SU-DHL-6 (cell line): ENCODE results near the gene CRYBA4.
A peak's percentile ranks its signal among the peaks of the same experiment; 100 is the strongest.

Experiments
- H2AFZ ChIP-seq: fragments of 200-600 bp; sonication (generic); 2 replicates; pipeline ENCODE4 v1.6.1; 2014; ENCODE audit warnings: low read depth, mild to moderate bottlenecking, moderate library complexity, mixed read lengths, antibody characterized with exemption, low read length; ENCODE audit not compliant: severe bottlenecking
- H3F3A ChIP-seq: fragments of 200-600 bp; shearing (Covaris generic); 2 replicates; pipeline ENCODE4 v1.6.0; 2016; ENCODE audit warnings: antibody characterized with exemption, mild to moderate bottlenecking; ENCODE audit not compliant: insufficient read depth
- H3K27ac ChIP-seq: fragments of 200-600 bp; sonication (generic); 2 replicates; pipeline ENCODE4 v1.5.1; 2016; ENCODE audit warnings: low read depth, mild to moderate bottlenecking, low read length, moderate library complexity, mixed read lengths
- H3K27me3 ChIP-seq: fragments of 200-600 bp; sonication (generic), shearing (Covaris generic); 2 replicates; pipeline ENCODE4 v1.6.0; 2014; ENCODE audit warnings: mild to moderate bottlenecking, low read length
- H3K36me3 ChIP-seq: fragments of 200-600 bp; sonication (generic); 2 replicates; pipeline ENCODE4 v1.6.1; 2014; ENCODE audit warnings: mild to moderate bottlenecking, low read length, mixed read lengths
- H3K4me2 ChIP-seq: fragments of 300-600, 200-600 bp; shearing (Covaris generic), sonication (generic); 2 replicates; pipeline ENCODE4 v1.6.0; 2014; ENCODE audit warnings: low read length, low read depth, mild to moderate bottlenecking; ENCODE audit not compliant: poor library complexity, severe bottlenecking
- H3K4me3 ChIP-seq: fragments of 200-600 bp; sonication (generic); 2 replicates; pipeline ENCODE4 v1.5.1; 2014; ENCODE audit warnings: antibody characterized with exemption, low read length, mild to moderate bottlenecking, mixed read lengths; ENCODE audit not compliant: insufficient read depth, poor library complexity, severe bottlenecking
- H3K79me2 ChIP-seq: fragments of 200-600 bp; sonication (generic); 2 replicates; pipeline ENCODE4 v1.6.1; 2014; ENCODE audit warnings: mild to moderate bottlenecking, low read length, moderate library complexity; ENCODE audit not compliant: insufficient read depth
- H3K9ac ChIP-seq: fragments of 200-600 bp; sonication (generic); 2 replicates; pipeline ENCODE4 v1.7.0; 2014; ENCODE audit warnings: mild to moderate bottlenecking, low read length
- H3K9me2 ChIP-seq: fragments of 200-600 bp; sonication (generic); replicated peaks from 2 replicates; pipeline ENCODE4 v1.6.1; 2014; ENCODE audit warnings: low read length; ENCODE audit not compliant: insufficient read depth
- H3K9me3 ChIP-seq: fragments of 200-600 bp; sonication (generic); 2 replicates; pipeline ENCODE4 v1.6.1; 2014; ENCODE audit warnings: low read length, mixed read lengths; ENCODE audit not compliant: insufficient read depth
- H4K20me1 ChIP-seq: fragments of 200-600 bp; sonication (generic); 2 replicates; pipeline ENCODE4 v1.6.1; 2014; ENCODE audit warnings: low read depth, mild to moderate bottlenecking, antibody characterized with exemption, low read length, moderate library complexity, mixed read lengths
- EZH2phosphoT487 ChIP-seq: fragments of 200-600 bp; sonication (generic), shearing (Covaris generic); conservative IDR thresholded peaks from 2 replicates; pipeline ENCODE4 v1.6.1; 2018; ENCODE audit warnings: mild to moderate bottlenecking, antibody characterized with exemption, low read length, moderate library complexity, mixed read lengths
- TF ChIP-seq, protein P1 (sequence below): fragments of 200-600 bp; sonication (generic); IDR thresholded peaks from one replicate; pipeline ENCODE4 v1.5.1; 2017; ENCODE audit warnings: antibody characterized with exemption, mild to moderate bottlenecking, low read length, moderate library complexity; ENCODE audit not compliant: insufficient read depth, poor library complexity, severe bottlenecking

The CRYBA4 gene

DNA sequence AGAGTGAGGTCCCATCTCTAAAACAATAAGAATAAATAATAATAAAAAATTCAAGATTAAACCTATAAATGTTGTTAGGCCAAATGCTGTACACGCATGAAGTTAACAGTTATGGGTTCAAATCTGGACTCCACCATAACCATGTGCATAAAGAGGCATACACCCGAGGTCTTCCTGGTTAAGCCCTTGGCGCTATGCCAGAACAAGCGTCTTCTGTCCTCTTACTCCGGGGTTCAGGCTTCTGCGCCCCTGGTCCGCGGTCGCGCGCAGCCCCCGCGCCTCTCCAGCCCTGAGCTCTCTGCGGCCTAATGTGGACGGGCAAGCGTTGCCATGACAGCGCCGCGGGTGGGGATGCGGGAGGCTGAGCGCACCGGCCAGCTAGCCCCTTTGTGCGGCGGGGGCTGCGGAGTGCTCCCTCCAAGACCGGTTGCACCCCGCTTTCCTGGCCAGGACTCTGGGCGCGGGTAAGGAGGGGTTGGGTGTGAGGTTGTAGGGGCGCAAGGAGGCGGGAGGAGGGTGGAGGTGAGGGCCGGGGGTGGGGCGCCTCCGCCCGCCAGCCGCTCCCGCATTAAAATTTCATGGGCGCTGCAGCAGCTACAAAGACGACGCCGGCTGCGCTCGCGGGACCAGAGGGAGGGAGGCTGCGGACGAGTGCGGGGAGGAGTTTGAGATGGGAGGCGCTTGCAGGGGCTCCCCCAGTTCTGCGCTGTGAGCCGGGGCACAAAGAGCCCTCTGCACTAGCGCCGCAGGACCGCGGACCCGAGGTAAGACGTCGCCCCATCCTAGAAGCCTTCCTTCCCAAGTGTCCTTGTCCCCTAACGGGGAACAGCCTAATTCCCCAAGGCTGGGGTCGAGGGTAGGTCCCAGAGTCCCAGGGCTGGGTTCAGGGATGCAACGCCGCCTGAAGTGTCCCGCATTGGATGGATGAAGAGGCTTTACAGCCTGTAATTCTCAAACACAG is 35.4 kb downstream of the CRYBA4 start, which contains the start of gene MIAT:
Gene MIAT (plus strand): TSS at position 698 of the 961 bp plus-strand sequence.
- Histone ChIP-seq H3K9me2 (no peaks in the 10 kb centered on the region), H3K36me3 (no peaks in the 10 kb centered on the region), H2AFZ (peak within 1 kb of the TSS; percentile 89), H3K27me3 (no peaks in the 10 kb centered on the region), H3K4me2 (peak within 1 kb of the TSS; percentile 69), H3K79me2 (no peaks in the 10 kb centered on the region), H3K9me3 (no peaks in the 10 kb centered on the region), H3K9ac (peak within 1 kb of the TSS; percentile 52), H3F3A (peaks cover 5% of the 10 kb centered on the region), H3K4me3 (peak within 1 kb of the TSS; percentile 42), H3K27ac (no peak within 1 kb of the TSS), H4K20me1 (no peaks in the 10 kb centered on the region)
- TF ChIP-seq, protein P1, sequence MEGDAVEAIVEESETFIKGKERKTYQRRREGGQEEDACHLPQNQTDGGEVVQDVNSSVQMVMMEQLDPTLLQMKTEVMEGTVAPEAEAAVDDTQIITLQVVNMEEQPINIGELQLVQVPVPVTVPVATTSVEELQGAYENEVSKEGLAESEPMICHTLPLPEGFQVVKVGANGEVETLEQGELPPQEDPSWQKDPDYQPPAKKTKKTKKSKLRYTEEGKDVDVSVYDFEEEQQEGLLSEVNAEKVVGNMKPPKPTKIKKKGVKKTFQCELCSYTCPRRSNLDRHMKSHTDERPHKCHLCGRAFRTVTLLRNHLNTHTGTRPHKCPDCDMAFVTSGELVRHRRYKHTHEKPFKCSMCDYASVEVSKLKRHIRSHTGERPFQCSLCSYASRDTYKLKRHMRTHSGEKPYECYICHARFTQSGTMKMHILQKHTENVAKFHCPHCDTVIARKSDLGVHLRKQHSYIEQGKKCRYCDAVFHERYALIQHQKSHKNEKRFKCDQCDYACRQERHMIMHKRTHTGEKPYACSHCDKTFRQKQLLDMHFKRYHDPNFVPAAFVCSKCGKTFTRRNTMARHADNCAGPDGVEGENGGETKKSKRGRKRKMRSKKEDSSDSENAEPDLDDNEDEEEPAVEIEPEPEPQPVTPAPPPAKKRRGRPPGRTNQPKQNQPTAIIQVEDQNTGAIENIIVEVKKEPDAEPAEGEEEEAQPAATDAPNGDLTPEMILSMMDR: no peak
- no peak for TF ChIP-seq EZH2phosphoT487

GRCh38 chr22:26658161-26658560 is 36.4 kb downstream of the CRYBA4 start:
- Histone ChIP-seq H3K79me2 (no peaks in the 10 kb centered on the region), H3K4me3 (peak overlapping the region; percentile 42), H3K9me3 (no peaks in the 10 kb centered on the region), H3F3A (peaks cover 11% of the 10 kb centered on the region), H3K9me2 (no peaks in the 10 kb centered on the region), H3K36me3 (no peaks in the 10 kb centered on the region), H3K4me2 (peak overlapping the region; percentile 69), H3K27me3 (no peaks in the 10 kb centered on the region), H3K27ac (no peak overlapping the region), H3K9ac (peak overlapping the region; percentile 52), H2AFZ (peak overlapping the region; percentile 89), H4K20me1 (no peaks in the 10 kb centered on the region)
- TF ChIP-seq, protein P1: no peak
- TF ChIP-seq EZH2phosphoT487: no peak

DNA sequence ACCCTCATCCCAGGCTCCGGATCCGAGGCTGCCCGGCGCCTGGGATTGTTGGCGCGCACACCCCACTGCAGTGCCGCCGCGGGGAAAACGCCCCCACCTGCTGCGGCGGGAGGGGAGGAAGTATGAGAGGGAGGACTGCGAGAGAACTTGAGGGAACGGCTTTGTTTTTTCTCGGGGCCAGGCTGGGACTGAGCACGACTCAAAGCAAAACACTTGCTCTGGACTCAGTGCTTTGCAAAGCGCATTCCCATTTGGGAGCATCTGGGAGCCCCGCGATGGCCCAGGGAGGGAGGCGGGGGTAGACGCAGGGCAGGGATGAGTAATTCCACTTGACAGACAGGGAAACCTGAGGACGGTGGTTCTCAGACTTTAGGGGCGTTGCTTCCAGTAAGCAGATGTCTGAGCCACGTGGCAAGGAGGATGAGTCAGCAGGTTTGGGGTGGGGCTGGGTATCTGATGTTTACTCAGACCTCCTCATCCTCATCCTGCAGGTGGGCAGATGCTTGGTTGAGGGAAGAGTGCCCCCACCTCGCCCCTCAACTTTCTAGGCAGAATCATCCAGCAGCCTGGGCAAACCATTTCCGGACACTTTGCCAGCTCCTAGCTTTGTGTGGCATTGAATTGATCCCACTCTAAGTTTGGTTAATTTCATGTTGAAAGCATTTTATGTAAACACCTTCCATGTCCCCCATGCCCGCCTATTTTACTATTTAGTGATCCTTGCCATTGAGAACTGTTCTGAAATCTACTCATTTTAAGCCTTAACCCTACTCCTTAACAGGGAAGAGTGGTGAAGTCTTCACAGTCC is 37.1 kb downstream of the CRYBA4 start:
- H3K79me2 ChIP-seq: no peaks in the 10 kb centered on the region
- peak overlapping the region; percentile 89 for H2AFZ ChIP-seq
- no peaks in the 10 kb centered on the region for H3K9me3 ChIP-seq
- peak overlapping the region; percentile 34 for H3K27ac ChIP-seq
- no peaks in the 10 kb centered on the region for H3K27me3 ChIP-seq
- H3K9ac ChIP-seq: peak overlapping the region; percentile 52
- H4K20me1 ChIP-seq: no peaks in the 10 kb centered on the region
- peaks cover 15% of the 10 kb centered on the region for H3F3A ChIP-seq
- peak overlapping the region; percentile 69 for H3K4me2 ChIP-seq
- no peaks in the 10 kb centered on the region for H3K9me2 ChIP-seq
- H3K36me3 ChIP-seq: no peaks in the 10 kb centered on the region
- peak overlapping the region; percentile 42 for H3K4me3 ChIP-seq
- no peak for TF ChIP-seq EZH2phosphoT487
- TF ChIP-seq, protein P1: no peak
